Activated CD8-positive, alpha-beta memory T cell treated with anti-CD3 and anti-CD28 coated beads for 4 hours (primary cell): ENCODE results near the gene EARS2.
A peak's percentile ranks its signal among the peaks of the same experiment; 100 is the strongest.
"Not testable (repeated sequence)": the region's sequence is repeated elsewhere in the genome, so short reads cannot be mapped to it uniquely, and the experiment has no call there.

ENCODE experiments used
- DNase-seq, 2 donors: peaks; one replicate each; pipeline ENCODE4 v3.0.0-alpha.2; 2020; ENCODE audit warnings: low read depth in 2 of 2

EARS2 gene

DNA sequence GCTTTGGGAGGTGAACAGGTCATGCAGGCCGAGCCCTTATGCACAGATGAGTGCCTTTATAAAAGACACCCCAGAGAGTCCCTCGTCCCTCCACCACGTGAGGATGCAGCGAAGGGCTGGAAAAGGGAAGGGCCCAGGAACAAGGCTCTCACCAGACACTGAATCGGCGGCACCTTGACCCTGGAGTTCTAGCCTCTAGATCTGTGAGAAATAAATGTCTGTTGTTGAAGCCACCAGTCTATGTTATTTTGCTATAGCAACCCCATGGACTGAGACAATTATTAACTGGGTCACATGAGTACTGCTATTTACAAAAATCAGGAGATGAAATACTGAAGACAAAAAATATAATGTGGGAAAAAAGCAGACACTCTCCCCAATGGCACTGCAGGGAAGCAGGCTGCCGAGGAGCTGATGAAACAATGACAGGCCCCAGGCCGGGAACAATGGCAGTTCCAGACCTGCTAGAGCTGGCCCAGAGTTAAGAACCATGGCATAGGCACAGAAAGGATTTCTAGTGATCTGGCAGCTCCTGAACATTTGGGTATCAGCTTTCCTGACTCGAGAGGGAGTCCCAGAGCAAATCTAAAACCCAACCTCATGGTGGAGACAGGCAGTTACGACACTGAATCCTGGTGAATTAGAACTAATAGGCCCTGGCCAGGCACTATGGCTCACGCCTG lies 29.0 kb downstream of the EARS2 start:
- DNase-seq, result no peak

DNA sequence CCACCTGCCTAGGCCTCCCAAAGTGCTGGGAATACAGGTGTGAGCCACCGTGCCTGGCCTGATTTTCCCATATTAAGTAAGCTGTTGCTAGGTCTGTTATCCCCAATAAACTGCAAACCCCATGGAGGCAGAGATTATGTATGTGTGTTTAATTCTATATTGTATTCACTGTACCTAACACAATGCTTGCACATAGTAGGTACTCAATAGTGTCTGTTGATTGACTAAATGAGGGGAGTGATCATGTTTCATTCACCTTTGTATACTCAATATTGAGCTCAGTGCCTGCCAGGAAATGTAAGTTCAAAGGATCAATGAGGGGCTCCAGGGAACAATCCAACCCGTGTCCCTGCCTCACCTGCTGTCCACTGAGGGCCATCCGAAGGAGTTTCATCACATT lies 32.3 kb downstream of the EARS2 start:
- no peak for DNase-seq

DNA sequence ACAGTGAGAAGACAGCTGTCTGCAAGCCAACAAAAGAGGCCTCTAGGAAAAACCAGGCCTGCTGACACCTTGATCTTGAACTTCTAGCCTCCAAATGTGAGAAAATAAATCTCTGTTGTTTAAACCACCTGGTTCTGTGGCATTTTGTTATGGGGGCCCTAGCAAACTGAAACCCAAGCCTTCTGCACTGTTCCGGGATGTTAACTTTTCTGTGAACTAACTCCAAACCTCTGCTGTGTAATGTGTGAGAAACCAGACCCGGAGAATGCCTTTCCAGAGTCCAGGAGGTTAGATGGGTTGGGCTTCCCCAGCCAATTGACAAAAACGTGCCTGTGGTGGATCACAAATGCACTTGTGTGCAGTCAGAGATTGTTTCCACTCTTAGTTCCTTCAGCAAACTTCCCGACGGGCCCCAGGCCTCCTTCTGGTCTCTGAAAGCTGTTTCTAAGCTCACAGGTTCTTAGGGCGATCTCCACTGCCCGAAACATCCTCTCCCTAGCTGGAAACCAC lies 33.2 kb downstream of the EARS2 start:
- DNase-seq, result no peak

DNA sequence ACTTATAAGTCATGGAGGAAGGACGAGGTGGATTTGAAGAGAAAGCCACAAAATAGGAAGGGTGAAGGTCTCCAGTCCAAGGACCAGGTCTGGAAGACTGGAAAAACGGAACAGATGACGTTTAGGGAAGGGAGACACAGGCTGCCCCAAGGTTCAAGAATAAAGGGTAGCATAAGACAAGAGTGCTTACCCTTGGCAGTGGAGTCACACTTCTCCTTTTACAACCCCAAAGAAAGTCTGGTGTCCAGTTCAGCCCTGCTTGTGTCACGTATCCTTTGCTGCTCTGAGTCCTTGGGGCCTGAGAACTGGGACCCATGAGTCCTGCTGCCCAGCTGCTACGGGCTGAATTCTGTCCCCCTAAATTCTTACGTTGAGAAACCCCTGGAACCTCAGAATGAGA lies 33.8 kb downstream of the EARS2 start:
- DNase-seq, result no peak

DNA sequence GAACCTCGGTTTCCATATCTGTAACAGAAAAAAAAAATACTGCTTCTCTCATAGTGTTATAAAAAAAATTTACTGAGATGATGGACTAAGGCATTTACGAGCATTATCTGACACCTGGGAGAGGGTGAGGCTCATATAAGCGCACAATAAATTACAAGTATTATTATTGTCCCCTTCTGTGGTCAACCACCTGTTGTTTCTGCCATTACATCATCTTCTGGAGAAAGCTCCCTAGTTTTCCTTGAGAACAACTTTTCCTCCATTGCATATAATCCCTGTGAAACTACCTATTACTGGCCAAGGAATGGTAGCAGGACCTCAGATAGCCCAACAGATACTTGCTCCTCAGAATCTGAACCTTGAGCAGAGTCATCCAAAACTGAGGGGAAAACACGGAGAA lies 35.2 kb downstream of the EARS2 start:
- no peak for DNase-seq

GRCh38 chr16:23521037-23521743 lies 36.0 kb downstream of the EARS2 start:
- no peak for DNase-seq

- DNase-seq, result no peak
Measured at GRCh38 chr16:23520500-23520899, 36.6 kb downstream of the EARS2 start.

DNA sequence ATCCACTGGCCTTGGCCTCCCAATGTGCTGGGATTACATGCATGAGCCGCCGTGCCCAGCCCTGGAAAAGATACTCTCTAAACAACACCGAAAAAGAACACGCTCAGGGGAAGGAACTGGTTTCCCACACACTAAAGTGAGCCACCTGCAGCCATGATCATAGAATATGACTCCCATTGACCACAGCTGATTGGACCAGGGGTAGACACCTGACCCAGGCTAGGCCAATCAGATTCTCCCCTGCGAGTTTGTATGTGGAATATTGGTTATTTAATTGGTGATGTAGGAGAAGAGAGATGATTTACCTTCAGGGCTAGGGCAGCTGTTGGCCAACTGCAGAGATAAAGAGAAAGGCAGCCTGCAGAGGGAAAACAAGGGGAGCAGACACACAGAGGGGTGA lies 37.9 kb downstream of the EARS2 start:
- DNase-seq, result no peak

GRCh38 chr16:23518435-23518891 lies 38.7 kb downstream of the EARS2 start:
- no peak for DNase-seq

- DNase-seq, result no peak
Measured at GRCh38 chr16:23516366-23517137, 40.6 kb downstream of the EARS2 start.

DNA sequence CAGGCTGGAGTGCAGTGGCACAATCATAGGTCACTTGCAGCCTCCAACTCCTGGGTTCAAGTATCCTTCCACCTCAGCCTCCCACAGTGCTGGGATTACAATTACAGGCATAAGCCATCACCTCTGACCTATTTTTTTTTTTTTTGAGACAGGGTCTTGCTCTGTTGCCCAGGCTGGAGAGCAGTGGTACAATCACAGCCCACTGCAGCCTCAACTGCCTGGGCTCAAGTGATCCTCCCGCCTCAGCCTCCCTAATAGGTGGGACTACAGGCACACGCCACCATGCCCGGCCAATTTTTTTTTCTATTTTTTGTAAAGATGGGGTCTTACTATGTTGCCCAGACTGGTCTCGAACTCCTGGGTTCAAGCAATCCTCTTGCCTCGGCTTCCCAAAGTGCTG lies 41.3 kb downstream of the EARS2 start:
- no peak for DNase-seq

DNA sequence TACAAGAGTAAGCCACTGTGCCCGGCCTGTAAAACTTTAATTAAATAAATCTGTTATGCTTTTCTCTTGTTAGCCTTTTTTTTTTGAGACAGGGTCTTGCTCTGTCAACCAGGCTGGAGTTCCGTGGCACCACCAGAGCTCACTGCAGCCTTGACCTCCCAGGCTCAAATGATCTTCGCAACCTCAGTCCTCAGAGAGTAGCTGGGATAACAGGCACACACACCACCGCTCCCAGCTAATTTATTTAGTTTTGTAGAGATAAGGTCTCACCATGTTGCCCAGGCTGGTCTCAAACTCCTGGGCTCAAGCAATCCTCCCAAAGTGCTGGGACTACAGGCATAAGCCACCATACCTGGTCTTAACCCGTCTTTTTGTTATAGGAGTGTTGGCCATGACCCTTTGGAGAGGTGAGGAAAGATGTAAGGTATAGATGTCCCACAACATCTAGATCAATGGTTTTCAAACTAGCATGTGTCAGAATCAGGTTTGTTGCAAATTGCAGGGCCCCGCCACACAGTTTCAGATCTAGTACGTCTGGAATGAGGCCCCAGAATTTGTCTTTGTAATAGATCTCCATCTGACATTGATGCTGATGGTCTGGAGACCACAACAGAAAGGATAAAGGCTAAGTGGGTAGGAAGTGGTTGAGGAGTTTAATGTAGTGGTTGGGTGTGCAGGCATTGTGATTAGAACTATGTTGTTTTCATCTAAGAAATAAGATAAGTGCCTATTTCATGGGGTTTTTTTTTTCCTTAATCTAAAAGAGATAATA lies 42.6 kb downstream of the EARS2 start:
- no peak for DNase-seq

DNA sequence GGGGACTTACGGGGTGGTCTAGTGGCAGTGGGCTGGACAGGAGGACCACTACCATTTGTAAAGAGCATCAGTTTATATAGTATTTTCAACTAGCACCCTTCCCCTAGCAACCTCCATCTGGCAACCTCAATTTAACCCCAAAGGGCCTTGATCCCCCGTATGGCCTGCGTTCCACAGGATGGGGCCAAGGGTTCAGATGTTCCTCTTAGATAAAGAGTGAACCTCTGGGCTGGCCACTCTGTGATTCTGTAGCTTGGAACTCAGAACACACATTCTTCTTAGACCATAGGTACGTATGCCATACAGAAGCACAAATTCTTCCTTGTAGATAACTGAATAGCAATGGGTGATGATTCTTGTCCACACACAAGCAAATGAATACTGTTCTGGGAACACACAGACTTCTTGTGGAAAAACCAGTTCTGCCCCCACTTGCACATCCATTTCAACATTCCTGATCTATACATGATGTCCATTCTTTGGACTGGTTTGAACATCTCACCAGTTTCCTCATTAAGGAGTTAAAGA lies 44.9 kb downstream of the EARS2 start:
- DNase-seq, result no peak

GRCh38 chr16:23511731-23512130 lies 45.4 kb downstream of the EARS2 start:
- DNase-seq, result no peak

- DNase-seq, result not testable (repeated sequence)
Measured at GRCh38 chr16:23510915-23511270, 46.3 kb downstream of the EARS2 start.

DNA sequence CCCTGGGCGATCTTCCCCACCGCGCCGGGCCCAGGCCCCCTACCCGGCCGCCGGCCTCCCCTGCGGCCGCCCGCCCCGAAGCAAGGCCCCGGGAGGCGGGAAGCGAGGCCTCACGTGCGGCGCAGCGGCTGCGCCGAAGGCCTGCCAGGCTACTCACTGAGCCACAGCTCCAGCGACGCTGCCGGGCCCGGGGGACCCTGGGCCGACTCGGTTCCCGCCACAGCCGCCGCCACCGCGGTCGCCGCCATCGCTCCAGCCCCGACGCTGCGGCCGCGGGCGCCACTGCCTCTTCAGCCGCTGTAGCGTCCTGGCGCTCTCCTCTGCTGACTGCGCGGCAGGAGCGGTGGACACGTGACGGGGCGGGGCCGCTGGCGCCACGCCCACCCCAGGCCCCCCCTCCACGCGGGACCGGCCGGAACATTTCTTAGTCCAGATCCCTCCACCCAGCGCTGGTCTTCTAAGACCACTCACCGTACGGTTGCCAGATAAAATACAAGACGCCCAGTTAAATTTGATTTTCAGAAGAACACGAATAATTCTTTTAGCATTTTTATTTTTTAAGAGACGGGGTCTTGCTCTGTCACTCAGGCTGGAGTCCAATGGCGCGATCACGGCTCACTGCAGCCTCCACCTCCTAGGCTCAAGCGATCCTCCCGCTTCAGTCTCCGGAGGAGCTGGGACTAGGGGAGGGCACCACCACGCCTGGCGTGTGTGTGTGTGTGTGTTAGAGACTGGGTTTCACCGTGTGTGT lies 46.8 kb downstream of the EARS2 start, which contains the start of gene GGA2:
GGA2 (minus strand) TSS at position 331 of the 751 bp plus-strand sequence; CDS start at position 248, 83 bp downstream.
- DNase-seq, result peak; percentile 61 to 64

DNA sequence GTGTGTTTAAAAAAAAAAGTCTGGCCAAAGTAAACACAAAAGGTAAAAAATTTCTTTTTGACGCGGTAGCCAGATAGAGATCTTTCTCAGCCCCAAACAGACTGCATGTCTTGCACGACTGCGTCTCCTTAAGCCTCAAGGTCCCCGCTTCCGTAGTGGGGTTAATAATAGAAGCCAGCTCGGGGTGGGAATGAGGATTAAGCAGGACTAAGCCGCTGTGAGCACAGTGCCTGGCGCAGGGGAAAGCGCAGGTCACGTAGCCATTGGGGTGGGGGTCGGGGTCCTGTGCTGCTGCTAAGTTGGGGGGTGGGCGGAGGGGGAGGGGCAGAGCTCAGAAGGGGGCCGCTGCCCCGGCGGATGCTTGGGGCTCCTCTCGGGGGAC lies 47.4 kb downstream of the EARS2 start:
- no peak for DNase-seq

DNA sequence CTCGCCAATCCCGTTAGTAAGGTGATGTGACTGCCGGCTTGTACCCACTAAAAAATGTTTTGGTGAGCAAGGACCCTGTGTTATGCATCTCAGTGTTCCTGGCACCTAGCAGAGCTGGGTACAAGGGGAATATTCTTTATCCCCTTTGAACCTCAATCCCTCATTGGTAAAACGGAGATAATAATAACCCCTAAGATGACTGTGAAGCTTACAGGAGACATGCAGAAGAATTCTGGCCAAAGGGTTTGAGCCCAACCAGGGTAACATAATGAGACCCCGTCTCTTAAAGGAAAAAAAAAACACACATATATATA lies 47.8 kb downstream of the EARS2 start:
- no peak for DNase-seq

DNA sequence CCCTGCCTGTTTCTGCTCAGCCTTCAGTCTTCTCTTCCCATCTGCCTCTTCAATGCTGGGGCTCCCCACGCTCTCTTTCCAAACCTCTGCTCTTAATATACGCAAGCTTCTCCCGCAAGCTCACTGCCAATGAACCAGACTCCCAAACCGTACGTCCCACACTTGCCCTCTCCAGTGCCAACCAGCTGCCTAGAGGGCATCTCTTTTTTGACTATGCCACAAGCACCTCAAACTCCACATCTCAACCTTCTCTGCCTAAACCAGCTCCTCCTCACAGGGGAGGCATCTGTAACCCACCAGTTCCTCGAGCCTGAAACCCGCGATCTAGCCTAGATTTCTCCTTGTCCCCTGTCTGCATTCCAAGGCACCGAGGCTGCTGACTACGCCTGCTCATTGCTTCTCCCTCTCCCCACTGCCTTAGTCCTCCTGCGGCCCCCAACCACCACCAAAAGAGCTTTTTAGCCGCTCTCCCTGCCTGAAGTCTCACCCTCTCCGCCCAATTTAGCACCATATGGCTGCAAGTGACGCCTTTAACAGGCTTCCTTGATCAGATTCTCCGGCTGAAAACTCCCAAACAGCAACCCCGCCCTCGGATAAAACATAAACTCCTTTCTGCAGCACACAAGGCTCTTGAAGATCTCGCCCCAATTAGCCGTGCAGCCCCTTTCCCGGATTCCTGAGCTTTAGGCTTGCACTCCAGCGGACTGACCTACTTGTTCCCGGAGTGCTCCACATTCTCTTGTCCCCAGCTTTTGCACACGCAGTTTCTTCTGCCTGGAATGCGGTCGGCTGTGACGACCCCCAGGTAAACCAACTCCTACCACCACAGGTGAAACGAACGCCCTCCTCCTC lies 48.3 kb downstream of the EARS2 start:
- no peak for DNase-seq

GRCh38 chr16:23506606-23506994 lies 50.5 kb downstream of the EARS2 start:
- no peak for DNase-seq
